Smooth muscle cell (in vitro differentiated cells): Measurements from ENCODE around the gene KRTAP4-11. TPM values are rescaled to one million over a fixed set of nuclear protein-coding genes. Genes with fewer than 3 reads are reported as not detected.
"Not testable (repeated sequence)": the region's sequence is repeated elsewhere in the genome, so short reads cannot be mapped to it uniquely, and the experiment has no call there.

Source experiments
- DNase-seq: peaks from one replicate; lab custom pipeline; 2025; ENCODE audit not compliant: unreplicated experiment; lab: John Stamatoyannopoulos, UW
- H2AFZ ChIP-seq: fragments of 200-600 bp; sonication (generic); 2 replicates; pipeline ENCODE4 v1.6.0; 2016; ENCODE audit warnings: antibody characterized with exemption, low read depth, mild to moderate bottlenecking
- H3F3A ChIP-seq: fragments of 200-600 bp; sonication (generic); 2 replicates; pipeline ENCODE4 v1.6.0; 2017; ENCODE audit warnings: antibody characterized with exemption, low read depth
- H3K27ac ChIP-seq: fragments of 200-600 bp; sonication (generic); 2 replicates; pipeline ENCODE4 v1.5.1; 2016; ENCODE audit warnings: low read depth, mild to moderate bottlenecking
- H3K27me3 ChIP-seq: fragments of 200-600 bp; sonication (generic); 2 replicates; pipeline ENCODE4 v1.6.1; 2016; ENCODE audit warnings: low read depth, mild to moderate bottlenecking
- H3K36me3 ChIP-seq: fragments of 200-600 bp; sonication (generic); 2 replicates; pipeline ENCODE4 v1.5.1; 2016; ENCODE audit warnings: low read depth
- H3K4me1 ChIP-seq: fragments of 200-600 bp; sonication (generic); 2 replicates; pipeline ENCODE4 v1.5.1; 2016; ENCODE audit warnings: low read depth
- H3K4me2 ChIP-seq: fragments of 200-600 bp; sonication (generic); 2 replicates; pipeline ENCODE4 v1.6.0; 2016; ENCODE audit warnings: mild to moderate bottlenecking
- H3K4me3 ChIP-seq: fragments of 200-600 bp; sonication (generic); 2 replicates; pipeline ENCODE4 v1.5.1; 2016; ENCODE audit warnings: mild to moderate bottlenecking
- H3K79me2 ChIP-seq: fragments of 200-600 bp; sonication (generic); 2 replicates; pipeline ENCODE4 v1.6.0; 2016; ENCODE audit warnings: low read depth, mild to moderate bottlenecking
- H3K9ac ChIP-seq: fragments of 200-600 bp; sonication (generic); 2 replicates; pipeline ENCODE4 v1.6.0; 2016; ENCODE audit warnings: low read depth
- H3K9me3 ChIP-seq: fragments of 200-600 bp; sonication (generic); replicated peaks from 2 replicates; pipeline ENCODE4 v1.5.1; 2016; ENCODE audit warnings: low read depth
- H4K20me1 ChIP-seq: fragments of 200-600 bp; sonication (generic); 2 replicates; pipeline ENCODE4 v1.6.0; 2016; ENCODE audit warnings: low read depth
- CTCF ChIP-seq: fragments of 200-600 bp; sonication (generic); IDR thresholded peaks from 2 replicates; pipeline ENCODE4 v1.5.1; 2017; ENCODE audit warnings: borderline replicate concordance, mild to moderate bottlenecking, antibody characterized with exemption; ENCODE audit not compliant: insufficient read depth, poor library complexity, severe bottlenecking
- WGBS: methylation state at CpG from one replicate; pipeline ENCODE4 v1.1.7; 2016; ENCODE audit warnings: low lambda C conversion rate; 5-methylcytosine and 5-hydroxymethylcytosine counted together
- polyA plus RNA-seq: library from polyadenylated mRNA; unstranded; fragments of >200 nt; fragmentation: Nextera tagmentation; extraction: Ambion mirVana; gene quantifications from 2 replicates; pipeline ENCODE4 v1.2.1, GENCODE V29; 2016
- total RNA-seq: library from RNA; depleted of rRNA; stranded (reverse); fragments of >200 nt; gene quantifications from 2 replicates; pipeline ENCODE4 v1.2.3, GENCODE V29; 2014

KRTAP4-11 gene
- total and polyA plus RNA-seq, 2 experiments from 2014 or later, result not detected

- no peak for TF ChIP-seq CTCF
- no peaks in the 10 kb centered on the region for H3F3A ChIP-seq
- peaks cover 4% of the 10 kb centered on the region for H3K4me1 ChIP-seq
- H3K9me3 ChIP-seq, result no peaks in the 10 kb centered on the region
- H3K27ac ChIP-seq, result peak overlapping the region; percentile 39
- no peaks in the 10 kb centered on the region for H4K20me1 ChIP-seq
- no peak overlapping the region for H3K4me3 ChIP-seq
- H3K27me3 ChIP-seq, result no peaks in the 10 kb centered on the region
- DNase-seq, result no peak
- H3K4me2 ChIP-seq, result peak overlapping the region; percentile 61
- H2AFZ ChIP-seq, result no peak overlapping the region
- no peaks in the 10 kb centered on the region for H3K79me2 ChIP-seq
- H3K9ac ChIP-seq, result no peak overlapping the region
- H3K36me3 ChIP-seq, result no peaks in the 10 kb centered on the region
- WGBS, result 72% methylated on average over 6 of the region's 6 CpGs
These were observed 19.7 kb downstream of the KRTAP4-11 start for GRCh38 chr17:41098481-41098880.

- no peaks in the 10 kb centered on the region for H3K79me2 ChIP-seq
- no peak within 1 kb of the TSS for H3K9ac ChIP-seq
- H2AFZ ChIP-seq, result no peak within 1 kb of the TSS
- H3K9me3 ChIP-seq, result no peaks in the 10 kb centered on the region
- peaks cover 4% of the 10 kb centered on the region for H3K4me1 ChIP-seq
- 85% methylated on average over 4 of the region's 4 CpGs for WGBS
- DNase-seq, result no peak
- no peaks in the 10 kb centered on the region for H3K27me3 ChIP-seq
- no peak within 1 kb of the TSS for H3K4me3 ChIP-seq
- peak within 1 kb of the TSS; percentile 61 for H3K4me2 ChIP-seq
- H3F3A ChIP-seq, result no peaks in the 10 kb centered on the region
- TF ChIP-seq CTCF, result no peak
- H4K20me1 ChIP-seq, result no peaks in the 10 kb centered on the region
- peak within 1 kb of the TSS; percentile 62 for H3K27ac ChIP-seq
- H3K36me3 ChIP-seq, result no peaks in the 10 kb centered on the region
These were observed 20.1 kb downstream of the KRTAP4-11 start, which contains the start of gene KRTAP4-8 for GRCh38 chr17:41098042-41098441. KRTAP4-8 (minus strand) TSS chr17:41098142; CDS start chr17:41098084, 58 bp downstream.

DNA sequence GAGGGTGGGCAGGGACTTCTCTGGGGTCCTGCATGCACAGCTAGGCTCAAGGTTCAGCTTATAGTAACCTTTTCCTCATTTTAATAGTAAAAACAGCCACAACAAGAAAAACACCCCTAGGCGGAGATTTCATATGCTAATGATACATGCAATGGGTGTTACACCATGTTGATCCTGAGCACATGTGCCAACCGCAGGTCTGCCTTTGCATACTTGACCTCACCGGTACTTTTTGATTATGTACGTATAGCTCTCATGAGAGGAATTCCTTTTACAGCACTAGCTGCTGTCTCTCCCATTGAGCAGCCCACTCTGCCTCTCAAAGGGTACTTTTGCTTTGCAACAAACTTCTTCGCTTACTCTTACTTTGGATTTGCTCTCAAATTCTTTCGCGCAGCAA is 22.1 kb downstream of the KRTAP4-11 start:
- Histone ChIP-seq H3K4me3 (no peak overlapping the region), H3K4me2 (no peak overlapping the region), H3K9ac (no peak overlapping the region), H3F3A (no peaks in the 10 kb centered on the region), H3K79me2 (no peaks in the 10 kb centered on the region), H3K4me1 (peaks cover 4% of the 10 kb centered on the region), H3K27ac (no peak overlapping the region), H3K36me3 (no peaks in the 10 kb centered on the region), H3K9me3 (no peaks in the 10 kb centered on the region), H3K27me3 (no peaks in the 10 kb centered on the region), H2AFZ (no peak overlapping the region), H4K20me1 (no peaks in the 10 kb centered on the region)
- WGBS, result 92% methylated on average over 7 of the region's 7 CpGs
- no peak for DNase-seq
- no peak for TF ChIP-seq CTCF

DNA sequence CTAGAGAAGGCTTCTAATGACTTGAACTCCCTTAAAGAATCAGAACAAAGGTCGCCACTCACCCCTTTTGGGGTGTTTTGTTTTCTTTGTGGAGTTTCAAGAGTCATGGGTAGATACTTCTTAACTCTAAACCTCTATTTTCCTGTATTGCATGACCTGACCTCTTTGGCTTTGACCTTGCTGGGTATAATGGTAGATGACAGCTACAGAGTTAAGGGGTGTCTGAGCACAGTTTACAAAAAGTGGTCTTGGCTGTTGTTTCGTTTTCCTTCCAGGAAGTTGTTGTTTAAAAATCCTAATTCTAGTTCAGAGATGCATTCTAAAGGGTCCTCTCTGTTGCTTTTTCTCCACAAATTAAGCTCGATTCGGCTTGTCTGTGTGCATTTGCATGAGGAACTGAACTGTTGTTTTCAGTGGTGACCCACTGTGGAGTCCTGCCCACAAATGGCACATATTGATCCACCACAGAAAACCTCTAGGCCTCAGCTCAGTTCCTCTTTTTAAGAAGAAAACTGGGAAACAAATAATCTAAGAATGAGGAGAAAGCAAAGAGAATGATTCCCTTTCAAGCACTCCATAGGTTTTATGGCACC is 29.3 kb downstream of the KRTAP4-11 start:
- not testable (repeated sequence) for H4K20me1 ChIP-seq, H3K79me2 ChIP-seq, H3K9ac ChIP-seq, H3K4me1 ChIP-seq, H3K27ac ChIP-seq, H3K4me3 ChIP-seq, H3K27me3 ChIP-seq, H3K36me3 ChIP-seq, DNase-seq, H2AFZ ChIP-seq, H3K4me2 ChIP-seq, H3K9me3 ChIP-seq, H3F3A ChIP-seq
- 75% methylated on average over 4 of the region's 4 CpGs for WGBS

GRCh38 chr17:41084100-41084856 is 33.9 kb downstream of the KRTAP4-11 start, which contains the start of gene KRTAP4-7:
KRTAP4-7 (plus strand) TSS chr17:41084150; CDS start chr17:41084207, 57 bp downstream.
- 93% methylated on average over 14 of the region's 14 CpGs for WGBS
- H3K27ac ChIP-seq, result peak within 1 kb of the TSS; percentile 57
- peak within 1 kb of the TSS; percentile 68 for H3K4me2 ChIP-seq

DNA sequence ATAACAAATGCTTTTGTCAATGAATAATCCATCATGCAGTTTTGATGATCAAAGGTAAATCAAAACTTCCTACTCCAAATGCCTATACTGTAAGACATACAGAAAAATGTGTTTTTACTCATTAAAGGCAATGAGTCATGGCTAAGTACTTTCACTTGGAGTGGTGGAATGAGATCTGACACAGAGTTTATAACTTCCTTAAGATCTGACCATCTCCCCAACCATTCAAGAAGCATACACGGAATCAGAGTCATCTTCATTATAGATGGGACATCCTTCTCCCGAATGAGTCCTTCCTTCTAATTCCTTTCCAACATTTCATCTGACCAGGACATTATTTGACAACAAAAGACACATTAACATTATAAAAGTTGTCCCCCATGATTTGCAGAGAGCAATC is 34.7 kb downstream of the KRTAP4-11 start:
- peak overlapping the region; percentile 68 for H3K4me2 ChIP-seq

More at GRCh38 chr17:41084100-41084856, 33.9 kb downstream of the KRTAP4-11 start, which contains the start of gene KRTAP4-7:
- not testable (repeated sequence) for H3K9ac ChIP-seq, H3K27me3 ChIP-seq, DNase-seq, H4K20me1 ChIP-seq, H3K4me1 ChIP-seq, H3K36me3 ChIP-seq, H3K4me3 ChIP-seq, H3K79me2 ChIP-seq, H2AFZ ChIP-seq, H3K9me3 ChIP-seq, H3F3A ChIP-seq

More for the DNA sequence above, 34.7 kb downstream of the KRTAP4-11 start:
- not testable (repeated sequence) for H3K79me2 ChIP-seq, H3K27me3 ChIP-seq, H2AFZ ChIP-seq, H3F3A ChIP-seq, H3K9ac ChIP-seq, H3K27ac ChIP-seq, DNase-seq, H3K9me3 ChIP-seq, H4K20me1 ChIP-seq, H3K4me1 ChIP-seq, H3K4me3 ChIP-seq, H3K36me3 ChIP-seq
- 19% methylated on average over 2 of the region's 2 CpGs for WGBS
